Central memory CD4-positive, alpha-beta T cell (primary cell): Measurements from ENCODE around the gene GRK5.

Experiments used
- DNase-seq: peaks from one replicate; pipeline ENCODE4 v3.0.0; 2022

Gene GRK5

DNA sequence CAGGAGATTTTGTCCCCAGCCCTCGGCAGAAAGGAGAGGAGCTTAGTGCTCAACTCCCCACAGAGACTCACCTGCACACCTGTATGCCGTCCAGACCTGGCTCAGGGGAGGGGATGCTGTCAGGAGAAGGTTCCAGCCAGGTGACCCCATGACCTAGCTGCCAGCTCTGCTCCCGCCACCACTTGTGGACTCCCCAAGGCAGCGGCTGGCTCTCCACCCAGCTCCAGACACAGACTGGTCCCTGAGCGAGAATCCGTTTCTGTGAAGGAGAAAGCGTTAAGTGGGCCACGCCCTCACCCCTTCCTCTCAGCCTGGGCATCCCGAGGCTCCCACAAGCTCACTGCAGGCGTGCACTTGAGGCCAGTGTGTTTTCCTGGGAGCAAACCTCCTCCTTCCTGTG lies 258.7 kb downstream of the GRK5 start:
- DNase-seq, result no peak

DNA sequence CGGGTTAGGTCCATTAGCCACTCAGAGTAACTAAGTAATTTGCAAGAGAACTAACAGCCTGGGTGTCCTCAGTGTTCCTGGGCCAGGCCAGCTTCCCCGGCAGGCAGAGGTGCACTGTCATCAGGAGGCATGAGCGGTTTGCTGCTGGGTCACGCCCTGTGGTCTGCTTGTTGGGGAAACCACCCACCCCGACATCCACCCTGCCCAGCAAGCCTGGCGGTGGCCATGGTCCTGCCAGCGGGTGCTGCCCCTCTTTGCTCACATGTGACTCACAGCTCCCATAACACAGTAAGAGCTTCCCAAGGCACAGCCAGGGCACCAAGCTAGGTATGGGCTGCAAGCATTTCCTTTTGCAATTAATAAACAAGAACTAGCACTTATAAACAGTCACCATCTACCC lies 259.3 kb downstream of the GRK5 start:
- peak; percentile 50 for DNase-seq

DNA sequence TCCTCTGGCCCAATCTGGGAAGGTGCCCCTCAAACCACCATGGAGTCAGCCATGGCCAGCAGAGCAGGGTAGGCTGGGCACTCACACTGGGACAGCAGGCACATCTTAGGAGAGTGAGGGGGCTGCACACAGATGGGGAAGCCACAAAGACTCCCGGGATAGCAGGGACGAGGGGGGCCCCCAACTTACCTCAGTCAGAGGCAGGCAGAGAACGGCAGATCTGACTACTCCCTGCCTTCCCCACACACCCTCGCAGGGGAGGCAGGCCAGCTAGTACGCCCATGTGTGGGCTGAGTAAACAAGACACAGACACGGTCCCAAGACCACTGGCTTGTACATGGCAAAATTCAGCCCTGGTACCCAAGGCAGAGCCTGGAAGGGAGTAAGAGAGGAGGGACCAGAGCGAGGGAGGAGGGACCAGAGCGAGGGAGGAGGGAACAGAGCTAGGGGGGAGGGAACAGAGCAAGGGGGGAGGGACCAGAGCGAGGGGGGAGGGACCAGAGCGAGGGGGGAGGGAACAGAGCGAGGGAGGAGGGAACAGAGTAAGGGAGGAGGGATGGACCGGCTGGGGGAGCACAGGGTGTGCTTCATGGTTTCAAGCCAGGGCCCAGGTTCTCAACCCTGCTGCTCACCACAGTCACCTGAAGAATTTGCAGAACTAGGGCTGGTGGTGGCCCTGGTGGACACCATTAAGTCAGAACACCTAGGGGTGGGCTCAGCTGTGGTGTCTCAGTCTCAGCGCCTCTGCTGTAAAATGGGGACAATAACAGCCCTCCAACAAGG lies 261.4 kb downstream of the GRK5 start:
- no peak for DNase-seq

DNA sequence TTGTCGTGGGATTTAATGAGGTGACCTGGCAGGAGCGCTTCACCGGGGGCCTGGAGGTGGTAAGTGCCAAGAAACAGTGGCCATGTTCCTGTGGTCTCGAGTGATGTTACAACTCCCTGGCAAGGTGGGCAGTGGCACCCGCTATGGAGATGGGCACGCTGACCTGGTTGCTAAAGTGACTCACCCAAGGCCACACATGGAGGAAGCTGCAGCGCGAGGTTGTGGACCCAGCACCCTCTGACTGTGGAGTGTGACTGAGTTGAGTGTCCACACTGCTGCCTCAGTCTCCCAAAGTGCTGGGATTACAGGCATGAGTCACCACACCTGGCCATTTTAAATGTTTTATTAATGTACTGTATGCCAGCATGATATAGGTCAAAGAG lies 261.9 kb downstream of the GRK5 start:
- no peak for DNase-seq

DNA sequence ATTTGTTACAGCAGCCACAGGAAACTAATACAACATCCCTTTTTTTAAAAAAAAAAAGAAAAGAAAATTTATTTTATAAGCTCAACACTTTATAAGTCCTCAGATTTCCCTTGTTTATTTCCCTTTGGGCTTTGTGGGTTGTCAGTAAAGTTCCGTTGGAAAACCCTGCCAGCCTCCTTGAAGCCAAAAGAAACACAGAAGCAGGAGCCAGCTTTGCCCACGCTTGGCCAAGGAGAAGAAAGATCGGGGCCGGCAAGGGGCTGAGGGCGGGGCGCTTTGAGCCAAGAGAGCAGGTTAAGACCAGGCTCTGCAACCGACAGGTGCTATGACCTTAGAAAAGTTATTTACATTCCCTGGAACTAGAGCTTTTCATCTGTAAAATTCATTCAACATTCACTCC lies 262.5 kb downstream of the GRK5 start:
- no peak for DNase-seq

DNA sequence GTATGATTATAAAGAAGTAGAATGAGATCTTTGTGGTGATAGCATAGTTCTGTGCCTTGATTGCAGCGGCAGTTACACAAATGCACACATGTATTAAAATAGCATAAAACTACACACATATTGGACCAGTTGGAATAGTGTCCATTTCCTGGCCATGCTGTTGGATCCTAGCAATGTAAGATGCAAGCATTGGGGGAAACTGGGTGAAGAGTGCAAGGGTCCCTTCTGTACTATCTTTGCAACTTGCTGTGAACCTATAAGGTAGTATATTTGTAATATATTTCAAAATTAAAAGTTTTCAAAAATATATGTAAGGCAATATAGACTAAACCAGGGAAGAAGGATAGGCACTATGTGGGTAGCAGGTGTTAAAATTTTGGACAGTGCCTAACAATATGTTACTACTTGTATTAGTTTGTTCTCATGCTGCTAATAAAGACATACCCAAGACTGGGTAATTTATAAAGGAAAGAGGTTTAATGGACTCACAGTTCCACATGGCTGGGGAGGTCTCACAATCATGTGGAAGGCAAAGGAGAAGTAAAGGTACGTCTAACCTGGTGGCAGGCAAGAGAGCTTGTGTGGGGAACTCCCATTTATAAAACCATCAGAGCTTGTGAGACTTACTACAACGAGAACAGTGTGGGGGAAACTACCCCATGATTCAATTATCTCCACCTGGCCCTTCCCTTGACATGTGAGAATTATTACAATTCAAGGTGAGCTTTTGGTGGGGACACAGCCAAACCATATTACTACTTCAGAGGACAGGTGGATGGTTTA lies 263.7 kb downstream of the GRK5 start:
- DNase-seq, result no peak

DNA sequence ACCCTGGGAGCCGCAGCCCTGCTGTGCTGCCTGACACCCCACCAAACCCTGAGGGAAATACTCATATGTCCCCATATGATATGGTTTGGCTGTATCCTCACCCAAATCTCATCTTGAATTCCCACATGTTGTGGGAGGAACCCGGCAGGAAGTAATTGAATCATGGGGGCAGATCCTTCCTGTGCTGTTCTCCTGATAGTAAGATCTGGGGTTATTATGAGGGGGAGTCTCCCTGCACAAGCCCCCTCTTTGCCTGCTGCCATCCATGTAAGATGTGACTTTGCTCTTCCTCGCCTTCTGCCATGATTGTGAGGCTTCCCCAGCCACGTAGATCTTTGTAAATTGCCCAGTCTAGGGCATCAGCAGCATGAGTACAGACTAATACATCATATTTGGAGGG lies 266.4 kb downstream of the GRK5 start:
- no peak for DNase-seq

DNA sequence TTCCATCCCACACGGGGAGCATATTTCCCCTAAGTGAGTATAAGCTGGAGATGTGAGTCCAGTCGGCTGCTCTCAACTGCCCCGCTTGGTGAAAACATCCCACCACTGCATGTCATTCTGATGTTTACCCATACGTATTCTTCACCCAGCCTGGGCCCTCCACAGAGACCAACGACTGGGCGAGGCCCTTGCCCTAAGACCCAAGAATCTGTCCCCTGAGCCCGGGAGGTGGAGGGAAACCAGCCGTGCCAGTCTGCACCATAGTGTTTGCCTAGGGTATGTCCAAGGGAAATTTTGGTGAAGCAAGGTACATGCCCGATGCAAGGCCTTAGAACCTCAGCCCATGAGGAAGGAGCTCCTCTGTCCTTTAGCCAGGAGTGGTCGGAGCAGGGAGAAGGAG lies 267.2 kb downstream of the GRK5 start:
- no peak for DNase-seq

DNA sequence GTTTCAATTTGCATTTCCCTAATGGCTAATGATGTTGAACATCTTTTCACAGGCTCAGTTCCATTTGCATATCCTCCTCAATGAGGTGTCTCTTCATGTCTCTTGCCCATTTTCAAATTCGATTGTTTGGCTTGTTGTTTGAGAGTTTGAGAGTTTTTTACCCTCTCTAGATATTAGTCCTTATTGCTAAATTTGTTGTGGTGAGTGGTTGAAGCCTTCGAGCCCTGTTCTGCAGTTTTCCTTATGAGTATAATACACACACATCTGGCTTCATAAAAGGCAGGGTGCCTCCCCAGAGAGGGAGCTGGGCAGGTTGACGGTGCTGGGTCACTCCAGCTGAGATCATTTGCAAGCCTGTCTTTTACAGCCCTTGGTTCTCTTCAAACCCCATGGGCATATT lies 270.1 kb downstream of the GRK5 start:
- no peak for DNase-seq

DNA sequence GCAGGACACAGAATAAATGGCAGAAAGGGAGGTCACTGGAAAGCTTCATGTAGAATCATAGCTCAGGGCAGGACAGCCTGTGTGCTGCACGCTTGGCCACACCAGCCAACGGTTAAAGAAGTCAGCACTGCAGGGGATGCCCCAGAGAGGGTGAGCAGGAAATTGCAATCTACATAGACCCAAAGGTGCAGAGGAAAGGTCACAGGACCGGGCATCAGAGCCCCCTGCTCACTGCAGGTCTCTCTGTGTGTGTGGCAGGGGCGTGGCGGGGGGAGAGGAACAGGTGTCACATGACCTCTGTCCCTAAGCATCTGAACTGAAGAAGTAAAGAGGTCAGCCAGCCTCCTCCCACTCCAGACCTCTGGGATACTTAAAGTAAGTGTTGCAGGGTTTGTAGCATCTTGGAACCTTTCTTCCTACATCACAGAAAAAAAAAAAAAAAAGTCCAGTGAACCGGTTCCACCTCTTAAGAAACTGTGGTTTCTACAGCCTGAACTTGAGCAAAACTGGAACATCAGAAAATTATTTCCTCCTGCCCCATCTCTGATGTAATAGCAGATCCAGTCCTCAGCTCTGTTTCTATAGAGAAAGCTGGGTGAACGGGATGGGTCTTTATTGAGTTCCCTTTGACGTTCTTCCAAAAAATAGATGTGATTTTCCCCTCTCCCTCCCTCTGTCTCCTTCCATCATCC lies 270.9 kb downstream of the GRK5 start:
- peak; percentile 19 for DNase-seq

DNA sequence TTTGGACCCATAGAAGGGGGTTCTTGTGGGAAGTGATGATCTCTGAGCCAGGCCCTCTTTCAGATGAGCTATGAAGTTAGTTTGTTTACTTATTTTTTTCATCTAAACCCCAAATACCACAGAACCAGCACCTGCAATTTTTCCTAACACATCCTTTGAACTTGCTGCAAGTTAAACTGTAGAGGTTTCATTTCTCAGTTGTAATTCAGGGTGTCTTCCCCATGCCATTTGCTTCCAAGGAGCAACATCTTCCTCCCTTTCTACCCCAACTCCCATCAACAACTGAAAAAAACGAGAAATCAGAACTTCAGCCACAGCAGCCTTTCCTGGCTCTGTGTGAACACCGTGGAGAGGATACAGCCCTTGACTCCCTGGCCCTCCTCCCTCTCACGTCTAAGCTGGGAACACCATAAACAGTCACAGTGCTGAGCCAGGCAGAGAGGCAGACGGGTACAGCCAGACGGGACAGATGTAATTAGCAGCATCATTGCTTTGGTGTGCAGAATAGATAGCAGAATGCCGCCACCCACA lies 271.5 kb downstream of the GRK5 start:
- DNase-seq, result peak; percentile 53

DNA sequence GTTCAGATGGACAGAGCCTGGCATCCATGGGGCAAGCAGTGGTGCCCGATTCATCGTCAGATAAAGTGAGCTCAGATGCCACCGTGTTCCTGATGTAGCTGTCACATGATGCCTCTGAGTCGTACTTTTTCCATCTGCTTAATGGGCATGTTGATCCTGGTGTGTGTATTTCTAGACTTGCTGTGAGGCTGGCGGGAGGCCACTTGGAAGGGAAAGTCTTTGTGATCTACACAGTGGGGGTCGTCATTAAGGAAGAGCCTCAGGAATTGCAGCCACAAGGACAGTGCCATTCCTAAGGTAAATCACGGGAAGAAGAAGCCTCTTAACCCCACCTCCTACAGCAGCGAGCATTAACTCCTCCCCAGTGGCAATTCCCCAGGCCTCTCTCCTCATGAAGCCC lies 272.2 kb downstream of the GRK5 start:
- no peak for DNase-seq

DNA sequence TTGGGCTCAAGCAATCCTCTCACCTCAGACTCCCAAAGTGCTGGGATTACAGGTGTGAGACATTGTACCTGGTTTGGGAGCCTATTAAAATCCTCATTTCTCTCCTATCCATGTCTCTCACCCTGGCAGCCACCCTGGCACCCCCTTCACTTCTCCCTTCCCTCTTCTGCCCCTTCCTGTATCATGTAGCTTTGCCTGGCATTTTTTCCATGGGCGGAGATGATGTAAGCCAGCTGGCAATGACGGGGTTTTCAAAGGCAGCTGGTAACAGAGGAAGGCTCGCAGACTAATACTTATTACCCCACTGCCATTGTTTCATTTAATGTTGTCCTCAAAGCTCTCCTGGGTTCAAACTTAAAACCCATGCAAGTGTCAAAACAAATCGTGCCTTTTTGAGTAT lies 273.3 kb downstream of the GRK5 start:
- DNase-seq, result no peak

DNA sequence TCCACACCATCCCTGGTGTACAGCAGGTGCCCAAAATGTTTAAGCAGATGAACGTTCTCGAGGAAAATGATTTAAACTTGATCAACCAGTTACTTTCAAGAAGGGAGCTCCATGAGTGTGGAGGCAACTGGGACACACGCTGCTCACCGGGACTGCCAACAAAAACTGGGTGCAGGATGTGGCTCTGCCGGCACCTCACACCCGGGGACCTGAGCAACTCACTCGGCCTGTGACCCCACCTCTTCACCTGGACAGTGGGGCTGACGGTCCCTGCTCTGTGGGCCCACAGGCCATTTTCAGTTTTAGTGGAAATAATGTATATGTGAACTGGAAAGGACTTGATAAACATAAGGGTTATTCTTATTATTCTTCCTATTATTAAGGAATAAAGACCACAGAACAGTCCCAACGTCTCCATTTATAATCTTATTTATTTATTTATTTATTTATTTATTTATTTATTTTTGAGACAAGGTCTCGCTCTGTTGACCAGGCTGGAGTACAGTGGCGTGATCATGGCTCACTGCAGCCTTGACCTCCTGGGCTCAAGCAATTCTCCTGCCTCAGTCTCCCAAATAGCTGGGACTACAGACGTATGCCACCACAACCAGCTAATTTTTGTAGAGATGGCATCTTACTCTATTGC lies 274.5 kb downstream of the GRK5 start:
- no peak for DNase-seq

DNA sequence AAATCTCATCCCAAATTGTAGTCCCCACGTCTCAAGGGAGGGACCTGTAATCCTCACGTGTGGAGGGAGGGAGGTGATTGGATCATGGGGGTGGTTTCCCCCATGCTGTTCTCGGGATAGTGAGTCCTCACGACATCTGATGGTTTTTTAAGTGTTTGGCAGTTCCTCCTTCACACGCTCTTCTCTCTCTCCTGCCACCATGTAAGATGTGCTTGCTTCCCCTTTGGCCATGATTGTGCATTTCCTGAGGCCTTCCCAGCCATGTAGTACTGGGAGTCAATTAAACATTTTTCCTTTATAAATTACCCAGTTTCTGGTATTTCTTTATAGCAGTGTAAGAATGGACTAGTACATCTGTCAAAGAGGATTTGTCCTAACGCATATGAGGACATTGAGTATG lies 275.6 kb downstream of the GRK5 start:
- no peak for DNase-seq

DNA sequence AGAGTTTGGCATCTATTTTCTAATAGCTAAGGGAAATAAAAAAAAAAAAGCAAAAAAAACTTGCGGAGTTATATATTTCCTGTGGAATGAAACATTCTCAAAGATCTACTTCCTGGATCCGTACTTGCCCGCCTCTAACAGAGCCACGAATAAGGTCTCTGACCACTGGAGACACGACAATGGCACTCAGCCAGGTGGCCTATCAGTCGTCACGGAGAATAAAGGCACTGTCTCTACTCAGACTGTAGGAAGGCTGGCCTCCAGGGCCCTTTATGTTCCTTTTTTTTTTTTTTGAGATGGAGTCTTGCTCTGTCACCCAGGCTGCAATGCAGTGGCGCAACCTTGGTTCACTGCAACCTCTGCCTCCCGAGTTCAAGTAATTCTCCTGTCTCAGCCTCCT lies 276.5 kb downstream of the GRK5 start:
- no peak for DNase-seq

DNA sequence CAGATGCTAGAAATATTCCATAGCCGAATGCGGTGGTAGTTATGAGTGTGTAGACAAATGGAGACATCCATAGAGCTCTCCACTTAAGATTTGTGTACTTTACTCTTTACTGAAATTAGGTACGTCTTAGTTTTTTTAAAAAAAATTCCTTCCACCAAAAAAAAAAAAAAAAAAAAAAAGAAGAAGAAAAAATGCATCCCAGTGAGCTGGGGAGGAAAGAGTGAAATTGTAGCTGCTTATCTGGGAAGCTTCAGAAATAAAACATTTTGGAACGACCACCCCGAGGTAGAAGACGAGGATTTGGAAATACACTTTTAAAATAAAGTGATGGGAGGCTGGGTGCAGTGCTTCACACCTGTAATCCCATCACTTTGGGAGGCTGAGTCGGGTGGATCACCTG lies 281.3 kb downstream of the GRK5 start:
- DNase-seq, result no peak

DNA sequence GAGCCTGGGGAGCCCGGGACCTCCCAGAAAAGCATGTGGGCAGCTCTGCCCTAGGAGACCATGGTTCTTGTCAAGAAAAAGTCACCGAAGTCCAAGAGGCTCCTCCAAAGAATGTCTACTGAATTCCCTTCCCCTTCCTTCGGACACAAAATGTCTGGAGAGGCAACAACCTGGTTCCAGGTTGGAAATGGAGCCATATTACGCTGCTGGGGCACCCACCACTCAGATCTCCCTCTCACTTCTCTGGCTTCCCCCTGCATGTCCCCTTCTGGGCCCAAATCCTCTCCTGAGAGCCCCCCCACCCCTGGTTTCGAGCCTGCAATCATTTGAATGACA lies 282.6 kb downstream of the GRK5 start:
- no peak for DNase-seq

DNA sequence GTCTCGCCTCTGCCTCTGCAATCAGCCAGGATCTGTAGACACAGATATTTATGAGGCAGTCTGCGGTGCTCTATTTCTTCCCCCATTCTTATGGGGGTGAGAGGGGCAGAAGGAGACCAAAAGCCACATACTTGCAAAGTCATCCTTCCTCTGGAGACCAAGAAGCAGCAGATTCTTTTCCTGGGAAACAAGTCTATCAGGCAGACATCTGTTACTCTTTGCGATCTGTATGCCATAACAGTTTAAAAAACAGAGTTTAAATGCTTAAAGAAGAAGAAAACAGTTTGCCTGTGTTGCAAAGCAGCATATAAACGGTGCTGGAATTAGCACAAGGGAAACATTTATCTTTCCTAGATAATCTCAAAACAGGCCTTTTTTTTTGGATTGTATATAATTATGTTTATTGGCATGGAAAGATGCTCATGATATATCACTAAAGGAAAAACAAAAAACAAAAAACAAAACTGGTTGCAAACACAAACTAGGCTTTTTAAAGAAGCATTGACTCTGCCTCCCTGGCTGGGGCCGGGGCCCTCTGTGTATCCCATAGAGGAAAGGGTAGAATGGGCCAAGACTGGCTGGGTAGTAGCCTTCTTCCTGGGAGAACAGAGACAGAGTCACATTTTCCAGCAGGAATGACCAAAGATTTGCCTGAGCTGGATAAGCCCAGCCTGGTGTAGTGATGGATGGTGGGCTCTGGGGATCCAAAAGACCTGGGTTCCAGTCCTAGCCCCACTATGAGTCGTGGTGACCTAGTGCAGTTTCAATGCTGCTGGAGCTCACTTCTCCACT lies 284.8 kb downstream of the GRK5 start:
- no peak for DNase-seq

DNA sequence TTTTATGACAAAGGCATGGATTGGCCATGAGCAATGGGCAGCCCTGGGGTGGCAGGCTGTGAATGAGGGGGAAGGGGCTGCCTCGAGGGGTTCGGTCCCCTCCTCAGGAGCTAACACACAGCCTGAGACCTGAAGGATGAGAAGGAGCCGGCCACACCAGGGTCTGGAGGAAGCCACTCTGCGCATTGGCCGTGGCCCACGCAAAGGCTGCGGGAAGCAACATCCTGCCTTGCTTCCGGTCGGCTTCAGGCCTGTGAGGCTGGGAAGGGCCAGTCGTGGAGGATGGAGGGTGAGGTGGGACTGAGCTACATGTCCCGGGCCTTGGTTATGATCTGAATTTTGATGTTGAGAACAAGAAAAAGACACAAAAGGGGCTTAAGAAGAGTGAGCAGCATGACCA lies 285.8 kb downstream of the GRK5 start:
- no peak for DNase-seq

DNA sequence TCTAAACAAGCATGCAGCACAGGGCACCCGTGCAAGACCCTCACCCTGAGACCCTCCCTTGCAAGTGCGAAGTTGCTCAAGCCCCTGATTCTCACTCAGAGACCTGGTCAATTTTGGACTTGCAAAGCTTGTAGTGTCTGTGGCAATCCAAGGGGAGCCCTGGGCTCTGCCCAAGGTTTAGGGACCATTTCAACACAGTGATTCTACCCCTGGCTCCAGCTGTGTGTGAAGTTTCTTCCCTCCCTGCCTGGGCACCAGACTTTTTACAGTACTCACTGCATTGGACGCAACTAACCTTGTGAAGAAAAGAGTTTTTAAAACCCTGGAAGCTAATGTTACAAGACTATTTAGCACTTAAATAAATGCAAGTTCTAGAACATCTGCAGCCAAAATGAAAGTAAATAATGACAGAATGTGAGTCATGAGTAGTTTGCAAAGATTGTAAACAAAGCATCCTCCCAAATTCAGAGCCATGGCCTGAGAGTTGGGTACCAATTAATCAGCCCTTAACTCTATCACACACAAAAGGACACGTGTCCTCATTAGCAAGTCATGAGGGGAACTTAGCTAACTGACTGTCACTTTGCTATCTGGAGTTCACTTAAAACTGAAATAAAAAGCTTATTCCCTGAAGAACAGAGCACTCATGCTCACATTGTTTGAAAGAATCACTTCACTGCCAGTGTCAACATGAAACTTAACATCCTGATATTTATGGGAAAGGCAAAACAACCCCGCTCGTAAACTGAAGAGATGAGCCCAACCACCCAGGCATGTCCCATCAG lies 287.1 kb downstream of the GRK5 start:
- no peak for DNase-seq
